ENCODE results near the gene ADGRL1.

- TF ChIP-seq CTCF (IDR thresholded peaks at IDR 0.05), result no peak
- TF ChIP-seq POLR2AphosphoS5 (IDR thresholded peaks at IDR 0.05; ENCODE audit: low read depth, low read length), result no peak
- TF ChIP-seq RFX5 (IDR thresholded peaks at IDR 0.05; ENCODE audit: low read length), result no peak
- TF ChIP-seq TEAD4 (IDR thresholded peaks at IDR 0.05; ENCODE audit: borderline replicate concordance, insufficient read depth), result no peak
- TF ChIP-seq USF2 (IDR thresholded peaks at IDR 0.05; ENCODE audit: borderline replicate concordance, low read depth, low read length), result no peak
- TF ChIP-seq TAF1 (IDR thresholded peaks at IDR 0.05; ENCODE audit: borderline replicate concordance, low read depth, low read length), result no peak
- TF ChIP-seq JUND (IDR thresholded peaks at IDR 0.05), result no peak
- no peak for TF ChIP-seq EP300 (IDR thresholded peaks at IDR 0.05; ENCODE audit: borderline replicate concordance in 1 of 2, low read depth in 1 of 2, low read length in 1 of 2)
- no peak for TF ChIP-seq FOXM1 (IDR thresholded peaks at IDR 0.05; ENCODE audit: low read depth)
- no peak for TF ChIP-seq GATA2 (CRISPR knock-in tag; IDR thresholded peaks at IDR 0.05)
- no peak for TF ChIP-seq EZH2phosphoT487 (IDR thresholded peaks at IDR 0.05; ENCODE audit: borderline replicate concordance, low read depth)
Observed at GRCh38 chr19:14187561-14187960, 18.4 kb downstream of the ADGRL1 start.
